Neuronal stem cell (in vitro differentiated cells): ENCODE results near the gene BEX3.
"Not testable (repeated sequence)": the region's sequence is repeated elsewhere in the genome, so short reads cannot be mapped to it uniquely, and the experiment has no call there.

ENCODE experiments used
- DNase-seq: peaks from one replicate; pipeline ENCODE4 v3.0.0-alpha.2; 2013; ENCODE audit warnings: low spot score
- H2AFZ ChIP-seq: one replicate; pipeline ENCODE4 v1.6.1; 2013; ENCODE audit warnings: mild to moderate bottlenecking, low read length, inconsistent platforms
- H2AK5ac ChIP-seq: 2 replicates; pipeline ENCODE4 v1.6.1; 2013; ENCODE audit warnings: low read depth, mild to moderate bottlenecking, inconsistent platforms, low read length, moderate library complexity, mixed read lengths
- H2BK120ac ChIP-seq: 2 replicates; pipeline ENCODE4 v1.6.1; 2013; ENCODE audit warnings: low read depth, mild to moderate bottlenecking, inconsistent platforms, low read length, moderate library complexity, mixed read lengths
- H2BK12ac ChIP-seq: one replicate; pipeline ENCODE4 v1.6.1; 2013; ENCODE audit warnings: low read length, inconsistent platforms
- H2BK15ac ChIP-seq: 2 replicates; pipeline ENCODE4 v1.6.1; 2013; ENCODE audit warnings: mild to moderate bottlenecking, low read length, inconsistent platforms, mixed read lengths
- H2BK5ac ChIP-seq: one replicate; pipeline ENCODE4 v1.6.1; 2013; ENCODE audit warnings: inconsistent platforms, mild to moderate bottlenecking, low read length, moderate library complexity
- H3K14ac ChIP-seq: one replicate; pipeline ENCODE4 v1.6.1; 2013; ENCODE audit warnings: low read length, inconsistent platforms
- H3K18ac ChIP-seq: 2 replicates; pipeline ENCODE4 v1.6.1; 2013; ENCODE audit warnings: low read length, inconsistent platforms
- H3K23ac ChIP-seq: 2 replicates; pipeline ENCODE4 v1.6.1; 2013; ENCODE audit warnings: low read depth, mild to moderate bottlenecking, mixed read lengths, low read length, inconsistent platforms; ENCODE audit not compliant: poor library complexity
- H3K27ac ChIP-seq: replicated peaks from 3 replicates; pipeline ENCODE4 v1.5.1; 2013; ENCODE audit warnings: low read length, inconsistent platforms
- H3K27me3 ChIP-seq, 3 experiments: 2 replicates each; pipeline ENCODE4 v1.6.1; 2013; ENCODE audit warnings: low read length in 3 of 3, mild to moderate bottlenecking in 2 of 3, inconsistent platforms in 1 of 3, low read depth in 1 of 3, mixed read lengths in 1 of 3, moderate library complexity in 1 of 3; ENCODE audit not compliant: control insufficient read depth in 3 of 3, insufficient read depth in 3 of 3
- H3K36me3 ChIP-seq, 2 donors: replicated peaks in 1 of 2; 2 replicates each; pipeline ENCODE4 v1.6.1; 2013; ENCODE audit warnings: low read length in 2 of 2; ENCODE audit not compliant: control insufficient read depth in 2 of 2, insufficient read depth in 2 of 2
- H3K4ac ChIP-seq: 2 replicates; pipeline ENCODE4 v1.6.1; 2013; ENCODE audit warnings: inconsistent platforms, mild to moderate bottlenecking, low read length, moderate library complexity
- H3K4me1 ChIP-seq, 2 donors: 1 replicate in 1 of 2; 2 replicates in 1 of 2; pipeline ENCODE4 v1.6.1; 2013; ENCODE audit warnings: low read length in 2 of 2, low read depth in 1 of 2; ENCODE audit not compliant: control insufficient read depth in 2 of 2, insufficient read depth in 1 of 2
- H3K4me2 ChIP-seq: one replicate; pipeline ENCODE4 v1.6.1; 2013; ENCODE audit warnings: mild to moderate bottlenecking, low read length, inconsistent platforms; ENCODE audit not compliant: insufficient read depth, poor library complexity, severe bottlenecking
- H3K4me3 ChIP-seq, 2 donors: 2 replicates each; pipeline ENCODE4 v1.5.1; 2013; ENCODE audit warnings: low read length in 2 of 2, mild to moderate bottlenecking in 2 of 2, inconsistent platforms in 1 of 2, moderate library complexity in 1 of 2
- H3K79me1 ChIP-seq: one replicate; pipeline ENCODE4 v1.6.1; 2013; ENCODE audit warnings: low read depth, mild to moderate bottlenecking, inconsistent platforms, low read length, moderate library complexity
- H3K9ac ChIP-seq: one replicate; pipeline ENCODE4 v1.6.1; 2013; ENCODE audit warnings: mild to moderate bottlenecking, low read depth, low read length, inconsistent platforms; ENCODE audit not compliant: poor library complexity
- H3K9me3 ChIP-seq, 2 donors: replicated peaks in 1 of 2; 2 replicates each; pipeline versions ENCODE3 to v1.6.1; 2013; ENCODE audit warnings: low read length in 2 of 2, mild to moderate bottlenecking in 2 of 2, inconsistent platforms in 1 of 2, low read depth in 1 of 2, mixed read lengths in 1 of 2, moderate library complexity in 1 of 2; ENCODE audit not compliant: control insufficient read depth in 2 of 2, insufficient read depth in 1 of 2
- H4K8ac ChIP-seq: one replicate; pipeline ENCODE4 v1.6.1; 2013; ENCODE audit warnings: low read depth, mild to moderate bottlenecking, inconsistent platforms, low read length, moderate library complexity
- H4K91ac ChIP-seq: one replicate; pipeline ENCODE4 v1.6.1; 2013; ENCODE audit warnings: low read length, low read depth, mild to moderate bottlenecking, inconsistent platforms; ENCODE audit not compliant: poor library complexity
- WGBS, 2 donors: extraction: QIAGEN DNeasy Blood & Tissue Kit; methylation state at CpG; one replicate each; pipeline ENCODE4 v1.1.7; 2013; ENCODE audit warnings: missing lambda C conversion rate in 2 of 2, mixed read lengths in 1 of 2; ENCODE audit not compliant: insufficient read length in 2 of 2, insufficient replicate concordance in 1 of 2; ENCODE audit errors: extremely low coverage in 2 of 2; 5-methylcytosine and 5-hydroxymethylcytosine counted together

BEX3 gene

DNA sequence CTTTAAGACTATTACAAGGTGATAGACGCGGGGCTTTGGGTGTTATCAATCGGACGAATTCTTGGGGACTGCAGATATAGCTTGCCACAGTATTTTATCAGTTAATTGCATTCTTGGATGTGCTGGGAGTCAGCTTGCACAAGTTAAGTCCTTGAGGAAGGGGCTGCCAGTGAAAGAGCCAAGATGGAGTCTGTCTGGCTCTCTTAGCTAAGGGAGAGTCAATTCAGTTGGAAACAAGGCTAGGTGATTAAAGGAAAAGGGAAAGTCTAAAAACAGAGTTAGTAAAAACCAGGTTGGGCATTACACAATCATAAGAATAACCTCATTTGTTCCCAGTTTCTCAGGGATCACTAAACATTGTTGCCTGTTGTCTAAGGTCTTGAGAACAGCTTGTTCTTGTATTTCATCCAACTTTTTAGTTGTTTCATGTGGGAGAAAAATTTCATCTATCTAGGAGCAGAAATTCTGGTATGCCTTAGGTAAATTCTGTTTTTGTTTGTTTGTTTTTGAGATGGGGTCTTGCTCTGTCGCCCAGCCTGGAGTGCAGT, 9.0 kb downstream of the BEX3 start:
- H3K79me1 ChIP-seq, H3K9ac ChIP-seq, H2AFZ ChIP-seq, H2BK15ac ChIP-seq, H3K4ac ChIP-seq, H3K4me1 ChIP-seq, H4K8ac ChIP-seq, H3K27me3 ChIP-seq, H3K9me3 ChIP-seq, H4K91ac ChIP-seq, H3K23ac ChIP-seq, H2AK5ac ChIP-seq, H3K36me3 ChIP-seq, H2BK120ac ChIP-seq, H2BK5ac ChIP-seq, H3K4me3 ChIP-seq, H2BK12ac ChIP-seq, H3K14ac ChIP-seq, H3K18ac ChIP-seq, DNase-seq, H3K27ac ChIP-seq, H3K4me2 ChIP-seq: not testable (repeated sequence)
- WGBS, 2 donors = no CpG with 5 or more reads among the region's 5 CpGs

DNA sequence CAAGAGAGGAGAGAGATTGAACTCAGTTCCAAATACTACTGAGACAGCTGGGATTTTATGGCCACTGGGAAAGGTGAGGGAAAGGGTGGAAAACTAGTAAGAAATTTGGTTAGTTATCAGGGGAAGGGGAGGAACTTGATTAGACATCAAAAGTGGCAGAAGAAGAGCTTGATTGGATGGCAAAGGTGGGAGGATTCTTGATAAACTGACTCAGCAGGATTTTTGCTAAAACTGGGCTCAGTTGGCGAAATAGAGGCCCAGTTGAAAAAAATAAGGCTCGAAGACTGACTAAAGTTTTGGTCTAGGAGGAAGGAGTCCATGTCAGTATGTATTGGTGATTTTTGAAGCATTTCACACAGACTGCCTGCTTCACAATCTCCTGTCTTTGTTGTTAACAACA, 10.0 kb downstream of the BEX3 start:
- no peak overlapping the region for H4K91ac ChIP-seq
- H2BK120ac ChIP-seq = no peak overlapping the region
- no peak overlapping the region for H3K9ac ChIP-seq
- no peak for DNase-seq
- WGBS, 2 donors = no CpG with 5 or more reads among the region's 2 CpGs
- no peaks in the 10 kb centered on the region for H3K9me3 ChIP-seq
- H3K27ac ChIP-seq = no peak overlapping the region
- H3K36me3 ChIP-seq = no peaks in the 10 kb centered on the region
- H3K23ac ChIP-seq = no peak overlapping the region
- H3K18ac ChIP-seq = no peak overlapping the region
- no peak overlapping the region for H2AK5ac ChIP-seq
- no peak overlapping the region for H4K8ac ChIP-seq
- H3K27me3 ChIP-seq = no peaks in the 10 kb centered on the region
- H3K4me2 ChIP-seq = no peak overlapping the region
- H3K14ac ChIP-seq = no peak overlapping the region
- no peaks in the 10 kb centered on the region for H3K79me1 ChIP-seq
- no peak overlapping the region for H2BK12ac ChIP-seq
- H3K4me1 ChIP-seq = no peaks in the 10 kb centered on the region
- no peak overlapping the region for H3K4me3 ChIP-seq
- no peak overlapping the region for H2BK15ac ChIP-seq
- no peak overlapping the region for H2AFZ ChIP-seq
- H3K4ac ChIP-seq = no peak overlapping the region
- no peak overlapping the region for H2BK5ac ChIP-seq

DNA sequence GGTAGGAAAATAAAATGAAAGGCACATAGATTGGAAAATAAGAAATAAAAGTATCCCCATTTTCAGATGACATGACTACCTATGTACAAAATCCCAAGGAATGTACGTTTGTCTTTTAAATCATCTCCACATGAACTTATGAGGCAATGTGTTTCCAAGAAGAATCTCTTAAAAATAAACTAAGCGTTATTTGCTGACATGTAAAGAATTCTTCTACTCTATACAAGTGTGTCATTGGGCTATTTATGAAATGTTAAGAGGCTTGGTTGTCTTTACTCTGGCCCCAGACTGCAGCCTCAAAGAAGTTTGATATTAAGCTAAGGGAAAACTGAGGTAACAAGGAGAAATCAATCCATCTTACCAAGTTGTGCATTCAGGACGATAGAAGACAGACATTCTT, 17.1 kb downstream of the BEX3 start:
- no peak overlapping the region for H2BK12ac ChIP-seq
- H3K4me2 ChIP-seq = no peak overlapping the region
- H2AFZ ChIP-seq = no peak overlapping the region
- H3K18ac ChIP-seq = no peak overlapping the region
- H3K79me1 ChIP-seq = no peaks in the 10 kb centered on the region
- H3K4me1 ChIP-seq = peaks cover 0 to 3% of the 10 kb centered on the region in 2 donors
- no peak overlapping the region for H3K4me3 ChIP-seq
- WGBS, 2 donors = no CpG with 5 or more reads among the region's 3 CpGs
- no peak overlapping the region for H3K23ac ChIP-seq
- H2BK15ac ChIP-seq = no peak overlapping the region
- H3K36me3 ChIP-seq = no peaks in the 10 kb centered on the region
- no peaks in the 10 kb centered on the region for H3K27me3 ChIP-seq
- no peak overlapping the region for H3K14ac ChIP-seq
- no peak overlapping the region for H3K27ac ChIP-seq
- no peaks in the 10 kb centered on the region for H3K9me3 ChIP-seq
- DNase-seq = no peak
- no peak overlapping the region for H4K91ac ChIP-seq
- no peak overlapping the region for H2BK5ac ChIP-seq
- no peak overlapping the region for H3K9ac ChIP-seq
- no peak overlapping the region for H2BK120ac ChIP-seq
- no peak overlapping the region for H4K8ac ChIP-seq
- no peak overlapping the region for H2AK5ac ChIP-seq
- no peak overlapping the region for H3K4ac ChIP-seq

DNA sequence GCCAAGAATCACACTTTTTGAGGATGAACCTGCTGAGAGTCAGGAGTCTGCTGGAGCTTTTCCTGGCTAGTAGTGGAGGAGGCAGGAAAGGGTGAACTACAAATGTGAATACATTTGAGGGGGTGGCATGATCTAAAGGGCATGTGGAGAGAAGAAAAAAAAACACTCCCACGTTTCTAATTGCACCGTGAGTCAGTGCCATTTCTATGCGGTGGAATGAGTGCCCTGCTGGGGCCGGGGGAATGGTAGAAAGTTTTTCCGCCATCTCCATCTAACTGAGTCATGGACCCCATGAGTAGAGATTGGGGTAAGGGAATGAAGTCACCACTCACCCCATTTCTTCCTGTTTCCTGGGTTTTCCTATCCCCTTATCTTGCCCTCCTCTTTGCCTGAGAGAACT, 19.8 kb downstream of the BEX3 start:
- Histone ChIP-seq H3K27ac (no peak overlapping the region), H3K23ac (no peak overlapping the region), H2BK15ac (no peak overlapping the region), H3K4me3 (no peak overlapping the region), H3K18ac (no peak overlapping the region), H2AK5ac (no peak overlapping the region), H3K36me3 (no peaks in the 10 kb centered on the region), H2BK120ac (no peak overlapping the region), H2BK5ac (no peak overlapping the region), H4K91ac (no peak overlapping the region), H2AFZ (no peak overlapping the region), H3K79me1 (no peaks in the 10 kb centered on the region), H3K4ac (no peak overlapping the region), H3K4me1 (peaks cover 0 to 4% of the 10 kb centered on the region in 2 donors), H3K14ac (no peak overlapping the region), H4K8ac (no peak overlapping the region), H3K27me3 (no peaks in the 10 kb centered on the region), H2BK12ac (no peak overlapping the region), H3K9ac (no peak overlapping the region), H3K4me2 (no peak overlapping the region), H3K9me3 (no peaks in the 10 kb centered on the region)
- no CpG with 5 or more reads among the region's 5 CpGs for WGBS, 2 donors
- no peak for DNase-seq
